Stimulated activated naive CD4-positive, alpha-beta T cell (primary cell): ENCODE results near the gene HIGD1A.
A peak's percentile ranks its signal among the peaks of the same experiment; 100 is the strongest.
"Not testable (repeated sequence)": the region's sequence is repeated elsewhere in the genome, so short reads cannot be mapped to it uniquely, and the experiment has no call there.

ENCODE experiments used
- DNase-seq, 6 experiments: peaks; one replicate each; lab custom pipeline; 2025; lab: John Stamatoyannopoulos, UW

Gene HIGD1A

DNA sequence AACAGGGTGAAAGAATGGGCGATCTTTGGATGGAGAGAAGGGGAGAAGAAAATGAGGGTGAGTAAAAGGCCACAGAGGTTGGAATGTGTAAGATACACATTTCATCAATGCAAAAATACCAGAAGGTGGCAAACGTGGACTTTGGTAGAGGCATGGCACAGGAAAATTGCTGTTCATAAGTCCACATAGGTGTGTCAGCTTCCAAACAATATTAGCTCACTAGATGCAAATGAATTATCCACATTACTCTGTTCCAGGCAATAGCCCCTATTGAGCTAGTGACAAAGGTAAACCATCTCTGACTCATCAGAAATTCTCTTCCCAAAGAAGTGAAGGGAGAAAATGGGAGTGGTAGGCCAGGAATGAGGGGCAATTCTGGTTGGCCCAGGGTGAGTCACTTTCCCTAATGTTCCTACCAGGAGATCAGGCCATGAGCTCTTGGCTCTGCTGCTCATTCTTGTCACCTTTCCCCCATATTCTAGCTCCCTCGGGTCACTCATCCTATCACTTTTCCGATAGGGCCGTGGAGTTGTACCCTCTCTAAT lies 24.9 kb upstream of the HIGD1A start:
- DNase-seq: no peak

DNA sequence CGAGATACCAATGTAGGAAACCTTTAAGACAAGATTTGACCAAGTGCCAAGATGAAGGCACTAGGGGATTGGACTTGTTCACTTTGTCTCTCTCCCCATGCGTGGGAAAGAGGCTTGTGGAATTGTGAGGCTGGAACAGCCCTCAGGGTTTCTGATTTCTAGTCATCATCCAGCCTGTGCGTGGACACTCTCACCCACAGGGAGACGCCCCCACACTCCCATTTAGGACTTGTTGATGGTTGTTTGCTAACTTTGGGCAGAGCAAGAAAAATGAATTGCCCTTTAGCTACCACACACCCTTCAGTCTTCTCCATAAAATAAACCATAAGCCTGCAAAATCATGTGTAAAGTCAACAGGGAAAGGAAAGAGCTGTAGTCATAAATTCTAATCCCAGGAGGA lies 23.4 kb upstream of the HIGD1A start:
- DNase-seq: no peak

DNA sequence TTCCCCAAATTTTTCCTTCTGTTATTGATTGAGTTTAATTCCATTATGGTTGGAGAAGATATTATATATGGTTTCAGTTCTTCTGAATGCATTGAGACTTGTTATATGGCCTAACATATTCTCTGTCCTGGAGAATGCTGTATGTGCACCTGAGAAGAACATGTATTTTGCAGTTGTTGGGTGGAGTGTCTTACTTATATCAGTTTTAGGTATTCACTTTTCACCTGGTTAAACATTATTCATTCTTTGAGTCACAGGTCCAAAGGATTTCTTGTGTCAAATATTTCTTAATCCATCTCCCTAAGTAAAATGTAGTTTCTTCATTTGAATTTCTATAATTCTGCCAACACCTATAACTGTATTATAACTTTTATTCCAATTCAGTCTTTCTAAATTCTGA lies 22.7 kb upstream of the HIGD1A start:
- no peak for DNase-seq

DNA sequence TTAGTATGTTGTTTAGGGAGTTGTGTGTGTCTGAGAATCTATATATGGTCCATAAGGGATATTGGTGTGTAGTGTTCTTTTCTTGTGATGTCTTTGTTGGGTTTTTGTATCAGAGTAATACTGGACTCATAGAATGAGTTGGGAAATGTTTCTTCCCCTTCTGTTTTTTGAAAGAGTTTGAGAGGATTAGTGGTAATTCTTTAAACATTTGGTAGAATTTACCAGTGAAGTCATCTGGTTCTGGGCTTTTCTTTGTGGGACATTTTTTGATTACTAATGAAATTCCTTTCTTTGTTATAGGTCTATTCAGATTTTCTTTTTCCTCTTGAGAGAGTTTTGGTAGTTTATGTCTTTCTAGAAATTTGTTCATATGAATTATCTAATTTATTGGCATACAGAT lies 21.9 kb upstream of the HIGD1A start:
- DNase-seq: no peak

DNA sequence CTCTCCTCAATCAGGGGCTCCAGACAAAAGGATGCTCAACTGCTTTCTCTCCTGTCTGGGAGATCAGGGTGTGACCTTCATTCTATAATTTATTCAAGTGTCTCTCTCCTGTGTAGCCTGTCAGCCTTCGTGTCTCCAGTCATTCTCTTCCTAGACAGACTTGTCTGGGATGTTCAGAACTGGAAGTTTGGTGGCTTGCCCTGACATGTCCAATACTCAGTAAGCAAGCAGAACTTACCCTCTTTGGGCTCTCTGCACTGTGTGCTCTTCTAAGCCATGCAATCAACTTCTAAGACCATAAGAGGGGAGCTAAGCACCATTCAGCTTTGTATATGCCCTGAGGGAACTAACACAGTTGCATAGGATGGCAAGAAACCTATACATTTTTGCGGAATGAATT lies 19.1 kb upstream of the HIGD1A start:
- DNase-seq: no peak

DNA sequence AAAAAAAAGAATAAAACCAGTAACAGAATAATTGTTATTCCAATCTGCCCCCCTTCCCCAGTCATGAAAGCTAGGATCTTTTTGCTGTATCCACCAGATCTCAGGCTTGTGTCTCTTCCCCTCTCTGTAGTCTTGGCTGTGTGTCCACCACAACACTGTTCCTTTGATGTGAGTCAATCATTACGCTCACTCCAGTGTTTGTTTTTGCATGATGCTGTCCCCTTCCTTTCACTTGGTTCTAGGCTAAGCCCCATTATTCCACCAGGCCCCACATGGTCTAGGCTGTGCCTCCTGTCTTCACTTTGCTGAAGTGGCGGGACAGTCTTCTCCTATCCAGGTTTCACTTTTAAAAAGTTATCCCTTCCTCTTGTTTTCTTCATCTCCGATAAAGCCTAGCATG lies 18.5 kb upstream of the HIGD1A start:
- no peak for DNase-seq

DNA sequence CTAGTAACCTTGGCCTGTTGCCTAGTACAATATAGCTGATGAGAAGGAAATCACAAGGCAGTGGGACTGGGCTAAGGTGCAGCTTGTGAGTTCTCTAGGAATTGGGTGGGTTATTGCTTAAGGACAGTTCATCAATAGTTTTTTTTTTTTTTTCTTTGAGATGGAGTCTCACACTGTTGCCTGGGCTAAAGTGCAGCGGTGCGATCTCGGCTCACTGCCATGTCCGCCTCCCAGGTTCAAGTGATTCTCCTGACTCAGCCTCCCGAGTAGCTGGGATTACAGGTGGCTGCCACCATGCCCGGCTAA lies 16.4 kb upstream of the HIGD1A start:
- DNase-seq: no peak

DNA sequence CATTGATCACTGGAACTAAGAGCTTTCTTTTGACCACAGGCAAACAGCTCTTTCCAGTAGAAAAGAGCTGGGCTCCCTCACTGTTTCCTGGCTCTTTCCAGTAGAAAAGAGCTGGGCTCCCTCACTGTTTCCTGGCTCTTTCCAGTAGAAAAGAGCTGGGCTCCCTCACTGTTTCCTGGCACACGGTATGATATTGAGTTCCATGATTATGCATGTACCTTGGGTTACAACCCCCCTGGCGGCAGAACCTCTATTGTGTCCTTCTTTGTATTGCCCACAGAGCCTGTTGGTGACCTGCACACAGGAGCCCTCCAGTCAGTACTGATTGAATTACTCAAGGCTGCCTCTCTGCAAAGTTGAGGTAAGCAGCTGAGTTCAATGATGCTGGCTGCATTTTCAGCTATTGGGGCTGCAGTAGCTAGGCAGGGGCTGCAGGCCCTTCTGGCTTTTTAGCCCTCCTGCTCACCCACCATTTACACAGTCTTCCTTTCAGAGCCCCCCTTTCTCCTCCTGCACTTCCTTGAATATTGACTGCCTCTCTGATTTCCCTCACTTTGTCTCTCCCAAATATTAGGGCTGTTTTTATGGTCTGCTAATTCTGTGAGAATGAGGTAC lies 15.2 kb upstream of the HIGD1A start:
- DNase-seq: no peak

DNA sequence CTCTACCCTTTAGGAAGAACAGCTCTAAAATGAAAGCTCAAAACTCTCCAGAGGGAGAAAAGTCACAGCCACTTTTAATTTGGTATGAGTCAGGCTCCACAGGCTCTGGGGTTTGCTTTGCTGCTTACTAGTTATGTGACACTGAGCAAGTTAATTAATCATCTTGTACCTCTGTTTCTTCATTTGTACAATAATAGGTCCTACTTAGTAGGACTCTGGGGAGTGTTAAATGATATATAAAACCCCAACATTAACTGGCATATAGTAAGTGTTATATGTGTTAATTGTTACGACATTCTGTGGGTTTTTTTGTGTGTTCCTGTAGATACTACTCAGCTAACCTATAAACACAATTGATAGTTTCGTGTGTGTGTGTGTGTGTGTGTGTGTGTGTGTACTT lies 11.5 kb upstream of the HIGD1A start:
- DNase-seq: no peak

DNA sequence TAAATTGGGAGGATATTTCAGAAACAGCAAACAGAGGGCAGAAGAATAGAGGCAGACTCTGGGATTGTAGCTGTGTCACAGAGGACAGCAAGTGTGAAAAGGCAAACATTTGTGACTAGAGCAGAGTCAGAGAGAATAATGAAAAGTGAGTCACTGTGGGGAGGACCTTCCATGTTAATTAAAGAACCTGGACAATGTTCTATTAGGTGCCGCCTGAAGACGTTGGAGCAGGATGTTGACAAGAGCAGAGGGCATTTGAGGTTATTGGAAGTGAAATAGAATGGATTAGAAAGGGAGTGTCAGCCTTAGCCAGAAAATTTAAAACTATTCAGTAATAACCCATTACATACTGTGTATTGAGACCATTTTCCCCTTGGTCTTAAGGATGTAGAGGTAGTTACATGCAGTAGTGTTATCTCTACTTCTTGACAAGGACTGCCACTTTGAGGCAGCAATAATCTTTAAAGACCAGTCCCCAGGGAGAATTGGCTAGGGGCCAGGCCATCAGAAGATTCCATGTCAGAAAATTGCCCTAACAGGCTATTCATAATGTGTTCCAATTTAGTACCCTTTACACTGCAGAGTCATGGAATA lies 10.7 kb upstream of the HIGD1A start:
- DNase-seq: no peak

DNA sequence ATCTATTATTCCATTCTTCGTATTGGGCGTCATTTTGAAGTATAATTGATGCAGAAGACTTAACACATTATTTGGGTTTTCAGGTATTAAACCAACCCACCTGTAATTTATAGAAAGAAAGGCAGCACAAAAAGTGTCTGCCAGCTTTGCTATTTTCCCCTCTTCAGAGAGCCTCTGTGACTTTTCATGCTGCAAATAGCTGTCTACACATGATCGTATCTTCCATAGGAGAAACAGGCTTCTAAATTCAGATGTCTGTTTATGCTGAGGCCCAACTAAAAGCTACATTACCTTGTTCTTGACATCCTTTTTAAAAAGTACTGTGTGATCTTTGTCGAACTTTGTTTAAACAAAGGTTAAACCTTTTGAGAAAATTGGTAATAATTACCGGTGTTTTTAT lies 10.0 kb upstream of the HIGD1A start:
- no peak for DNase-seq

DNA sequence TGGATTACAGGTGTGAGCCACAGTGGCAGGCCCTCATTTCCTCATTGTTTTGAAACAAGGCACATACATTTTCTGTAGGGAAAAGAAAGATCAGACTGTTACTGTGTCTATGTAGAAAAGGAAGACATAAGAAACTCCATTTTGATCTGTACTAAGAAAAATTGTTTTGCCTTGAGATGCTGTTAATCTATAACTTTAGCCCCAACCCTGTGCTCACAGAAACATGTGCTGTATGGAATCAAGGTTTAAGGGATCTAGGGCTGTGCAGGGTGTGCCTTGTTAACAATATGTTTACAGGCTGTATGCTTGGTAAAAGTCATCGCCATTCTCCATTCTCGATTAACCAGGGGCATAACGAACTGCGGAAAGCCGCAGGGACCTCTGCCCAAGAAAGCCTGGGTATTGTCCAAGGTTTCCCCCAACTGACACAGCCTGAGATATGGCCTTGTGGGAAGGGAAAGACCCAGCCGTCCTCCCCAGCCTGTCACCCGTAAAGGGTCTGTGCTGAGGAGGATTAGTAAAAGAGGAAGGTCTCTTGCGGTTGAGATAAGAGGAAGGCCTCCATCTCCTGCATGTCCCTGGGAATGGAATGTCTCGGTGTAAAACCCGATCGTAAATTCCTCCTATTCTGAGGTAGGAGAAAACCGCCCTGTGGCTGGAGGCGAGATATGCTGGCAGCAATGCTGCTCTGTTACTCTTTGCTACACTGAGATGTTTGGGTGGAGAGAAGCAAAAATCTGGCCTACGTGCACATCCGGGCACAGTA lies 7.0 kb upstream of the HIGD1A start:
- DNase-seq: not testable (repeated sequence)

DNA sequence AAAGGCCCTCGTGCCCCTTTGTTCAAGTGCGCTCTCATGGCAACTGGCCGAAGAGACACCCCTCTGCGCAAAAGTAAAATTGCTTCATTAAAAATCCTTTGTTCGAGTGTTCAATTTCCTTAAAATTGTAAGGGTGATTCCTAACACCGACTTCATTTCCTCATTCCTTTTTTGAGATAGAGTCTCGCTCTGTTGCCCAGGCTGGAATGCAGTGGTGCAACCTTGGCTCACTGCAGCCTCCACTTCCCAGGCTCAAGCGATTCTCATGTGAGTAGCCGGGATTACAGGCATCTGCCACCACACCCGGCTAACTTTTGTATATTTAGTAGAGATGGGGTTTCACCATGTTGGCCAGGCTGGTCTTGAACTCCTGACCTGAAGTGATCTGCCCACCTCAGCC lies 6.4 kb upstream of the HIGD1A start:
- not testable (repeated sequence) for DNase-seq

DNA sequence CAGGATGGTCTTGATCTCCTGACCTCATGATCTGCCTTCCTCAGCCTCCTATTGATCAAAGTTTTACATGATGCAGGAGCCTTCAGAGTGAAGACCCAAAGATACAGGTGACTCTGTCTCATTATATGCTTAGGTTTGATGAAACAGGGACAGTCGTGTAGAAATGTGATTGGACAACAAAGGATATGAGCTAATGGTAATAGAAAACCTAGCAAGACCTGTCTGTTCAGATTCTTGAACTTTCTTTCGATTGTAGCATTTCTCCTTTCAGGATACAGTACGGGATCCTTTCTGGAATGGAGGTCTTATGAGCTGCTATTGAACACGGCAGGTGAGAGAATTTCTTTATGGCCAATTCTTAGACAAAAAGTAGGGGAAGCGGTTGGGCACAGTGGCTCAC lies 4.9 kb upstream of the HIGD1A start, which contains the start of gene ACKR2:
Gene ACKR2 (plus strand): TSS at position 244 of the 400 bp plus-strand sequence. CDS start 55,058 bp downstream, outside the sequence.
- DNase-seq: no peak

DNA sequence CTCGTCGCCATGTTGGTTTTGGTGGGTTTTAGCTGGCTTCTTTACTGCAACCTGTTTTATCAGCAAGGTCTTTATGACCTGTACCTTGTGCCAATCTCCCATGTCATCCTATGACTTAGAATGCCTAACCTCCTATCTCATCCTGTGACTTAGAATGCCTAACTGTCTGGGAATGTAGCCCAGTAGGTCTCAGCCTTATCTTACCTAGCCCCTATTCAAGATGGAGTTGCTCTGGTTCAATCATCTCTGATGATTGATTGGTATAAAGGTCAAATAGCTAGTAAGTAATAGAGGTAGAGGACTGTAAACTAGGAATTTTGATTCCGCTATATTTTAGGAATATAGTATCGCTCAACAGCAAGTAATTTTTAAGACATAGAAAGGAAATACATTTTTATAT lies 3.6 kb upstream of the HIGD1A start:
- DNase-seq: no peak

DNA sequence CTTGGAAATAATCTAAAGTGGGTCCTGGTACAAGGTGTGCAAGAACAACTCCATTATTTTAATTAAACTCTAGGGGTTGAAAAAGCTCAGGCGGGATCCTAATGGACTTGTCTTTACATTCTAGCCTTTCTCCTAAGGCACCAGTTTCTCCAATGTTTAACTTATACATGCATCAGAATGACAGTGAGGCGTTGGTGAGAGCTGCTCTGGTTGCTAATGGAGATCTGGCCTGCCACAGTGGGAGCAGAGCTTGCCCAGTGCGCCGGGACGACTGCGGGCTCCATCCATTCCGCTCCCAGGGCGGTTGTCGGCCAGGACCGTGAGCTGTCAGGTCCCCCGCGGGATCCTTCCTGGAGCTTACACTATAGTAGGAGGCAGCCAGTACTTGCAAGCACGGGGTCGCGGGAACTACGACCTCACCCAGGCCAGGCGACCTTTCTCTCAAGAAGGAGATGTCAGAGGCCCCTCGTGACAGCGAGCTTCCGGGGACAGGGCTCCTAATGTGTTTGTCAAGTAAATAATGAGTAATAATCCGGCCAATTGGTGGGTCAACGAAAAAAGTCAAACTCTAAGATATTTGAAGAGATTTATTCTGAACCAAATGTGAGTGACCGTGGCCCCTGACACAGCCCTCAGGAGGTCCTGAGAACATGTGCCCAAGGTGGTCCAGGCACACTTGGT lies 991 bp upstream of the HIGD1A start:
- DNase-seq: peak in 2 of 6 experiments; percentile 1 to 40

DNA sequence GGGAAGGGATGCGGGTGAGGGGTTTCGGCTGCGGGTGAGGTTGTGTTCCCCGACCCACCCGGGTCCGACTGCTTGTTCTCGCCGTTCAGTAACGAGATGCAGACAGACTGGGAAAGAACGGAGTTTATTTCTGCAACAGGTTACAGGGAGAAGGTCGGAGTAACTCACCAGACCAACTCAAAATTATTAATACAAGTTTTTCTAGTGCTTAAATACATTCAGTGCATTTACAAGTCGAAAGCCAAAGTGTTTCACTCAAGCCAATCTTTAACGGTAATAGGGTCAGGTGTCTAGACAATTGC lies 492 bp upstream of the HIGD1A start:
- DNase-seq: no peak

DNA sequence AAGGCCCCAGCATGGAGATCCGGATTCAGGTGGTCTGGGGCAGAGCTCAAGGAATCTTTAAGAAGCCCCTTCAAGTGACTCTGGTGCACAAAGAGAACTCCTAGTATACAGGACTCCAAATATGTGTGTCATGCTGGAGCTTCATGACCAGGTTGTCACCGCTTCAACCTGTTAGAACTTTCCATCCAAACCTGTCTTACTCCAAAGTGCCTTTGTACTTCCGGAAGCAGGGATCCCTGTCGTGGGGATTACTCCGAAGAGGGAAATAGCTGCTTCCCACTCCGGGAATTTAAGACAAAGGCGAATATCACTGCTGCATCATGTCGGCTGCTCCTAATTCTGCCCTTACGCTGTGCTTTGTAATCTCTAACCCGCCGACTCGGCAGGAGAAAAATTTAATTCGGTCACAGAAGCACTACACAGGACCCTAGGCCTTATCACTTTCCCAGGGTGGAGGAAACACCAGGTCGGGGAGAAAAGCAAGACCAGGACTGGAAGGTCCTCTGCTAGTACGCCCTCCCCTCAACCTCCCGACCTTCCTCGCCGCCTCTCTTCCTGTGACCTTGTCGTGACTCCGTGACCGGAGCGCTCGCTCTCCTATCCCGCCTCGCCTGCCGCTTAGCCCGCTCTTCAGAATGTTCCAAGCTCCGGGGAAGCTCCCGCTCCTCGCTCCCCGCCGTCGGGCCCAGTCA lies 730 bp downstream of the HIGD1A start:
- peak in 2 of 6 experiments; percentile 15 to 49 for DNase-seq

DNA sequence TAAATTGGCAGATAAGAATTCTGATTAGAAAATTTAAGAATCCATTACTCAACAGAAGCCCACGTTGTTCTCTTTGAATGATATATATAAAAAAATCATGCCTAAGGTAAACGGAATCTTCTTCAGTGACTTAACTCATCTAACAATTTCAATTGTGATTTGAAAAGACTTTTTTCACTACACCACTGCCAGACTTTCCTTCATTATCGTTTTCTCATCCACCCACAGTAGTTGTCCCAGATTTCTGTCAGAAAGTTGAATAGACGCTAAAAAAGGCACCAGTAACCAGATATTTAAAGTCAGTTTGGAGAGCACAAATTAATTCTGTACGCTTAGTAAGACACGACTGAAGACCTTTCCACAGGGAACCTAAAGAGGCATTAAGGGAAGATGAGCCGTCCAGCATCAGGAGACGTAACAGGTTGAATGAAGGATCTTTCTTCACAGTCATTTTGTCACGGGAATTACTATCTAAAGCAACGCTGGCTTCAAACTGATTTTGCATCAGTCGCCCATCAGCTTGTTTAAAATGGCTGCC lies 1.3 kb downstream of the HIGD1A start:
- DNase-seq: no peak

DNA sequence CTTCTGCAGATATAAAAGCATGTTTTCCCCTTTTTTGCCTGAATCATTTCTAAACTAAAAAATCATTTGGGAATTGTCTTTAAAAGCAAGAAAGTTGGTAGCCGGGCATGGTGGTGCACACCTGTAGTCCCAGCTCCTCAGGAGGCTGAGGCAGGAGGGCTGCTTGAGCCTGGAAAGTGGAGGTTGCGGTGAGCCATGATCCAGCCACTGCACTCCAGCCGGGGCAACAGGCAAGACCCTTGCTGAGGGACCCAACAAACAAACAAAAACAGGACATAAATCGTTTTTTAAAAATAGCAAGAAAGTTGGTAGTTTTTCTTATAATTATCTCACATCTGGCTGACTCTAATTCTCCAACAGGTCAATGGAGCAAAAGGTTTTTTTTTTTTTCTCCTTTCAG lies 2.5 kb downstream of the HIGD1A start:
- DNase-seq: no peak

DNA sequence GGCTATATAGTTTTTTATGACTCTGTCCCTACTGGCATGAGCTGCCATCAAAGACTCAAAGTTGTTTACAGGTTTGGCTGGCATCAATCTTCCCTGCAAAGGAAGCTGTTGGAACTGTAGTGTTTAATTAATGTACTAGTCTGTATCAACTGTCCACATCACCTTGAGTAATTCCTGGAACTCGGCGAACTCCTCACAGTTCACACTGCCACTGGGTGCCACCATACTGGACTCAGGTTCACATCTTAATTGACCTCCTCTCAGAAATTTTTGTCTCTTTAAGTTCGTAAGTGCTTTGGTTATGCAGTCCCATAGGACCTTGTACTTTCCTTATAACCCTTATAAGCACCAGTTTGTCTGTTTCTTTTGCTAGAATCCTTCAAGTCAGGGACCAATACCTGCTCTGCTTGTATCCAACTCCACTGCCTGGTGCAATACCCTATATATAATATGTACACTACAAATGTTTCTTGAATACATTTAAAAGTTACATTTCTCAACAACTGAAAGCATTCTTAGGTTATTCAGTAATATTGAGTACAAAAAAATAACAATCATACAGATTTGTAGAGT lies 3.2 kb downstream of the HIGD1A start:
- DNase-seq: no peak

DNA sequence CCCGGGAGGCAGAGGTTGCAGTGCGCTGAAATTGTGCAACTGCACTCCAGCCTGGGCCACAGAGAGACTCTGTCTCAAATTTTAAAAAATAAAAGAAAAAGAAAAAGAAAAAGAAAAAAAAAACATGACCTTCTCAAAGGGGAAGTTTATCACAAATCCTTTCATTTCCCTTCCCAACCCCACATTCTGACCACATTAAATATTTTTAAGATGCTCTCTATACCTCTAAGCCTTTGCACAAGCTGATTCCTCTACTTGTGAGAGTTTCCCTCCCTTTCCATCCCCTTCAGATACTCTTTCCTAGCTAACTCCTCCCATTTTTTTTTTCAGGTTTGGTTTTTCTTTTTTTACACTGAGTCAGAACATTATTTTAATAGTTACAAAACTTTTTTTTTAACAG lies 4.0 kb downstream of the HIGD1A start:
- DNase-seq: no peak
